Midbrain (tissue), 1 donor: ENCODE measurements around the gene ROBO1.

Source experiments
- DNase-seq: peaks from one replicate; lab custom pipeline; 2025; lab: John Stamatoyannopoulos, UW

The ROBO1 gene

GRCh38 chr3:78839693-78840092 is 928.1 kb downstream of the ROBO1 start:
- no peak for DNase-seq

DNA sequence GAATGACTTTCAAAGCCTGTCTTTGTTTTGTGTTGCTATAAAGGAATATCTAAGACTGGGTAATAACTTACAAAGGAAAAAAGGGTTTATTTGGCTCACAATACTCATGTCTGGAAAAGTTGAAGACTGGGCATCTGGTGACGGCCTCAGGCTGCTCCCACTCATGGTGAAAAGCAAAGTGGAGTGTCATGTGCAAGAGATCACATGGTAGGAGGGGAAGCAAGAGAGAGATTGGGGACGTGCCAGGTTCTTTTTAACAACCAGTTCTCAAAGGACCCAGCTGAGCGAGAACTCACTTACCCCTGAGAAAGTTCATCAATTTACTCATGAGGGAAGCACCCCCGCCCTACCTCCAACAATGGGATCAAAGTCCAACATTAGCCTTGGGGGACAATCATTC is 929.4 kb downstream of the ROBO1 start:
- no peak for DNase-seq

DNA sequence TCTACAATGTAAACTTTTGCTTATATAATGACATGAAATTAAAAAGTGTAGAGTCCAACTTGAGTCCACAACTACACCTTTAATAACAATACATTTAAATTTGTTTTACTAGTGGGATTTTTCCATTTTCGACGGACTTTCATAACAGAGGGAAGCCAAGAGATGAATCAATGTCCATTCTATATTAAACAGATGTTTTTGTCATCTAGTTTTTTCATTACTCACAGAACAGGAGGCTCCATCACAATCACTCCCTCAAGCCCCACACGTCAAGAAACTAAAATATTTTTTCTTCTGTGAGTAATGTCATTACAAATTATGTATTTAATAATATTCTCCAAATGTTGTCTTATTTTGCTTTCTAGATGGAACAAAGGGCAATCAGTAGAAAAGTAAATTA is 932.9 kb downstream of the ROBO1 start:
- DNase-seq, result no peak

DNA sequence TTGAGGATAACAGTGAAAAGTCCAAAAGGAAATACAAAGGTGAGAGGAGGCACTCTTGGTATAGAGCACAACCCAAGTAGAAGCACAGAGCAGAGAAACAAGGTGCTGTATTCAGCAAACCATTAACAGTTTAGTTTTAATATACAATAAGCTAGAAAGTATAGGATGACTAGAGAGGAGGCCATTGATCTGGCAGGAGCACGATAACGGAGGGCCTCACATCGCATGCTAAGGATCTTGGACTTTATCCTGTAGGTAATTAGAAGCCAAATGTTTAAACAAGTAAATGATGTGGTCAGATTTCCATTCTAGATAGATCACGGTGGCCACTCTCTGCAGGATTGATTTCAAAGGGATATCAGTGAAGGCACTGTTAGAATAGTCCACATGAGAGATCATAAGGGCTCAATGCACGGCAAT is 935.0 kb downstream of the ROBO1 start:
- DNase-seq, result no peak

- no peak for DNase-seq
These were observed 936.3 kb downstream of the ROBO1 start for GRCh38 chr3:78831446-78831972.

DNA sequence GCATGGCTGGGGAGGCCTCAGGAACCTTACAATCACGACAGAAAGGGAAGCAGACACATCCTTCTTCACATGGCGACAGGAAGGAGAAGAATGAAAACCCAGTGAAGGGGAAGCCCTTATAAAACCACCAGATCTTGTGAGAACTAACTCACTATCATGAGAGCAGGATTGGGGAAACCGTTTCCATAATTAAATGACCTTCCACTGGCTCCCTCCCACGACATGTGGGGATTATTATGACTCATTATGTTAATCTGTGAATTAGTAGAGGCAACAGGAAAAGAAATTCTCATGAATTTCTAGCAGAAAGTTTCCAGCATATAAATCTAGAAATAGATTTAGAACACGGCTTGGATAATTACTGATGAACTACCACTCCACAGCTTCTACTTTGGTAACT is 937.3 kb downstream of the ROBO1 start:
- no peak for DNase-seq

DNA sequence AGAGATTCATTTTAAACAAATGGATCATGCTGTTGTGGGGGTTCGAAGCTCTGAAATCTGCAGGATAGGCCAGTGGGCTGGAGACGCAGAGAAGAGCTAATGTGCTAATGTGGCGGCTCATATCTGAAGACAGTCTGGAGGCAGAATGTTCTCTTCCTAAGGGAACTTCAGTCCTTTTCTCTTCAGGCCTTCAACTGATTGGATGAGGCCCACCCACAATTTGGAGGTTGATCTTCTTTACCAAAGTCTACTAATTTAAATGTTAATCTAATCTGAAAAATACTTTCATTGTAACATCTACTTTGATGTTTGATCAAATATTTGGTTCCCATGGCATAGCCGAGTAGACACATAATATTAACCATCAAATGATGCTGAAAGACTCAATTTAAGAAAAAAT is 940.2 kb downstream of the ROBO1 start:
- no peak for DNase-seq

- no peak for DNase-seq
These were observed 942.0 kb downstream of the ROBO1 start for GRCh38 chr3:78825858-78826215.

DNA sequence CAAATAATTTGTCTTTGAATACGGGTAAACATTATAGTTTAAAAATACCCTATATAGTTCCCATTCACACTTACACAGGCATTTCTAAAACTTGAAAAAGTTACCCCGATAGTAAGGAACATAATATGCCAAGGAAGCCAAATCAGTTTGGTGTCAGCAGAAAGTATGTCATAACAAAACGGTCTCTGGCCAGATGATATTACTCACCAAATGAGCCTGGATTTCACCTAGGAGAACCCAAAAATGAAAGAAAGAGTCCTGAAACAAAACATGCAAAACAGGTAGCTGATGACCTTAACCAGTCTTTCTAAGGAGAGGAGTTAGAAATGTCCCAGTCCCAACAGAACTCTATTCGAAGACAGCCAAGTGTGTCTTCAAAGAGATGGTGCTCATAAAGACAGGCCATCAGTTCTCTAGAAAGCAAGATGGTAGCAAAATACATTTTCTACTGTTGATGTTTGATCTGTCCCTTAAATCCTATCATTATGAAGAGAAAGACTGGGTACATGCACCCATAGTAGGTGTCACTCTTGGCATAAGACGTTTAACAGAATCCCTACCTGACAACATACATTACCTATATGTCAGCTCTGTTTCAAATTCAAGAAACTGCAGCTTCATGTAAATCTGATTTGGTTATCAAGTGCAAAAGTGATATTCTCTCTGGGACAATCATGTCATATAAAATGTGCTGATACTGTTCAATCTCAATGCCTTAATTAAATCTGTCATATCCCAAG is 942.5 kb downstream of the ROBO1 start:
- no peak for DNase-seq

GRCh38 chr3:78823859-78824258 is 943.9 kb downstream of the ROBO1 start:
- DNase-seq, result no peak

DNA sequence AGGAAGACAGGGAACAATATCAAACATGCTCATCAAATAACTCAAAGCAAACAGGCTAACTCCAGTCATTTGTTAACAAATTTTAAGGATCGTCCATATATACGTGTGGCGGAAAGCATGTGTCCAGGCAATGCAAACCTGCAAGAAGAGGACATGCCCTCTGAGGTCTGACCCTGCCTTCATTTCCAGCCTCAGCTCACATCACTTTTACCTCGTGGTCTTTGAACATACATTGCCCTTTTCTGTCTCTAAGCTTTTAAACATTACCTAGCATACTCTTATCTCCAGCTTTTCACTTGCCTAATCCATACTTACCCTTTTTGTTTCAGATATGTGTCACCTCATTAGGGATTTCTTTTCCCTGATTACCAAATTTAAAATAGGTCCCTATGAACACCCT is 944.4 kb downstream of the ROBO1 start:
- DNase-seq, result no peak

DNA sequence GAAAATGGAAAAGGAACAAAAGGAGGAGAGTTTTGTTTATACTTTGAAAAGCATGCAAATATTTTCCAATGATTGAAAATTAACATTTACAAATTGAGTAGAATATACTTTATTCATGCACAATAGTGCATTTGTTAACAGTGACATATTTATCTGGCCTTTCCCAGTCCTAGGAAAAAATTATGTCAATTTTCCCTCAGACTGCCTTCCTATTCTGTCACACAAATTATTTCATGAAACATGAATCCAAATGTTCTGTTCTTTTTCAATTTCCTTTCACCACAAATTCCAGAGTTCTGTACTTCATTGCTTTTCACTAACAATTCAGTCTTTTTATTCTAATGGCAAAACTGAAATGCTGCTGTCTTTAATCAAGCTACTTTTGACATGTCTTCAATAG is 945.1 kb downstream of the ROBO1 start:
- DNase-seq, result no peak

- DNase-seq, result no peak
These were observed 947.3 kb downstream of the ROBO1 start for GRCh38 chr3:78820542-78820941.

GRCh38 chr3:78818161-78818985 is 949.4 kb downstream of the ROBO1 start:
- DNase-seq, result no peak

DNA sequence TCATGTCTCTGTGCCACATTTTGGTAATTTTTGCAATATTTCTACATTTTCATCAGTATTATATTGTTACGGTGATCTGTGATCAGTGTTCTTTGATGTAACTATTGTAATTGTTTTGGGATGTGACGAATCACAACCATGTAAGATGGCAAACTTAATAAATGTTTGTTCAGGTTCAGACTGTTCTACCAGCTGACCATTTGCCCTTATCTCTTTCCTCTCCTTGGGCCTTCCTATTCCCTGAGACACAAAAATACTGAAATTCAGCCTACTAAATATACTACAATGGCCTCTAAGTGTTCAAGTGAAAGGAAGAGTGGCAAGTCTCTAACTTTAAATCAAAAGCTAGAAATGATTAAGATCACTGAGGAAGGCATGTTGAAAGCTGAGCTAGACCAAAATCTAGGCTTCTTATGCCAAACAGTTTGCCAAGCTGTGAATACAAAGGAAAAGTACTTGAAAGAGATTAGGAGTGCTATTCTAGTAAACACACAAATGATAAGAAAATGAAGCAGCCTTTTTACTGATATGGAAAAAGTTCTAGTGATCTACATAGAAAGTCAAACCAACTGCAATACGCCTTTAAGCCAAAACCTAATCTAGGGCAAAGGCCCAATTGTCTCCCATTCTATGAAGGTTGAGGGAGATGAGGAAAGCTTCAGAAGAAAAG is 952.8 kb downstream of the ROBO1 start:
- no peak for DNase-seq

GRCh38 chr3:78812166-78812565 is 955.6 kb downstream of the ROBO1 start:
- DNase-seq, result no peak

- no peak for DNase-seq
These were observed 957.8 kb downstream of the ROBO1 start for GRCh38 chr3:78809966-78810365.

DNA sequence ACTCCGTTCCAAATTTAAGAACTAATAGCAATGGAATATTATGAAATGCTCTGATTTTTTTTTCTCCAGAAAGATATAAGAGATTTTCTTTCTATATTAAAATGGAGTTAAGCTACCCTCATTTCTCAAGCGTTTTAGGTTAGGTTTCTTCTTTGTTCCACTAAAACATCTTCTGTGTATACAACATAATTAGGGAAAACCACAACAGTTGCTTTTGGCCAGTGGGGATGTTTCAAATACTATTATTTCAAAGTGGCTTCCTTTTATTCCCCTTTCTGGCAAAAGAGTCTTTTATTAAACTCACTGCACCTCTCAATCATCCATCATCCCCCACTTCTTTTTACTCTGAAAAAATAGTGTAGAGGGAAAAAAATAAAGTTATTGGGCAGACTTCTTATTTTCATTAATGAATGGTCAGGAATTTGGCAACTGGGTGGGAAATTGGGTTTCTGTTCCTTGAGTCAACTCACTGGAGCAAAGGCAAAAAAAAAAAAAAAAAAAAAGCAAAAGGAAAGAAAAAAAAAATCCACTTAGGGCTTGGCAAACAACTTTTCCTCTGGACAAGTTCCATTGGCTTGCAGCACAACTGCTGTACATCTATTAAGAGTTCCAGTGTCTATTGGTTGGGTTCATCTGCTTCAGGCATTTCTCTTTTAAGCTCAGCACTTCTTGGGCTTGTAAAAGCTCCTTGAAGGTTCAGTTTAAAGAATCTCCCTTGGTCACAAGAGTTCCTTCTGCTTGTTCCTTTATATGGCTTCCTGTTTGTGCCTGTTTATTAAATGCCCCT is 963.4 kb downstream of the ROBO1 start:
- DNase-seq, result no peak

GRCh38 chr3:78802562-78802930 is 965.3 kb downstream of the ROBO1 start:
- DNase-seq, result no peak

DNA sequence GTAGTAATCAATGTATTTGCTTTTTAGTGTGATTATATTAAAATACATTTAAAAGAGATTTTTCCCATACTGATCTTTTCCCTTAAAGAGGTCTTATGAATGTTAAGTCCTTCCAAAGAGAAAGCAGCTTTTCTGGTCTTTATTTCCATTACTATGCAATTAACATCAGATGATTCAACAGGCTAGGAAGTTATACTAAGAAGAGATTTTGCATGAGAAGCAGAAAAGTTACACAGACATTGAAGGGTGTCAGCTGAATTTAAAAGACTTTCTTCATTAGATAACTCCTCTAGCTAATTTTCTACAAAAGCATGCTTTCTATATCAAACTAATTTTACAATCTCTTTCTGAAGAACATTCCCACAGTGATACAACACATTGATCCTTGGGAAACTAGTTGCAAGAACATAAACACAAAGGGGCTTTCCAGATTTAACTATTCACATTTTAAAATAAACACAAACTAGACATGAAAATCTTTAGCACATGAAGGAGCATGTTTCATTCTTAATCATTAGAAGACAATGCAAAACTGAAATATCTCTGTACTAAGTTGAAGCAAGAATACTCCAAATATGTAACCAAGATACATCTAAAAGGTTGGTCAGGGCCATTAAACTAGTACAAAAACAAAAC is 965.8 kb downstream of the ROBO1 start:
- no peak for DNase-seq

GRCh38 chr3:78799681-78800080 is 968.1 kb downstream of the ROBO1 start:
- DNase-seq, result no peak
